GM12801 (cell line): ENCODE results near the gene SGF29.

Source experiments
- TF ChIP-seq, protein P1 (sequence below): IDR thresholded peaks from one replicate; pipeline ENCODE4 v1.5.1; 2011; ENCODE audit warnings: control low read depth; ENCODE audit not compliant: insufficient read length; ENCODE audit errors: extremely low read depth

SGF29 gene

GRCh38 chr16:28589069-28589468 lies 35.3 kb downstream of the SGF29 start:
- TF ChIP-seq, protein P1, sequence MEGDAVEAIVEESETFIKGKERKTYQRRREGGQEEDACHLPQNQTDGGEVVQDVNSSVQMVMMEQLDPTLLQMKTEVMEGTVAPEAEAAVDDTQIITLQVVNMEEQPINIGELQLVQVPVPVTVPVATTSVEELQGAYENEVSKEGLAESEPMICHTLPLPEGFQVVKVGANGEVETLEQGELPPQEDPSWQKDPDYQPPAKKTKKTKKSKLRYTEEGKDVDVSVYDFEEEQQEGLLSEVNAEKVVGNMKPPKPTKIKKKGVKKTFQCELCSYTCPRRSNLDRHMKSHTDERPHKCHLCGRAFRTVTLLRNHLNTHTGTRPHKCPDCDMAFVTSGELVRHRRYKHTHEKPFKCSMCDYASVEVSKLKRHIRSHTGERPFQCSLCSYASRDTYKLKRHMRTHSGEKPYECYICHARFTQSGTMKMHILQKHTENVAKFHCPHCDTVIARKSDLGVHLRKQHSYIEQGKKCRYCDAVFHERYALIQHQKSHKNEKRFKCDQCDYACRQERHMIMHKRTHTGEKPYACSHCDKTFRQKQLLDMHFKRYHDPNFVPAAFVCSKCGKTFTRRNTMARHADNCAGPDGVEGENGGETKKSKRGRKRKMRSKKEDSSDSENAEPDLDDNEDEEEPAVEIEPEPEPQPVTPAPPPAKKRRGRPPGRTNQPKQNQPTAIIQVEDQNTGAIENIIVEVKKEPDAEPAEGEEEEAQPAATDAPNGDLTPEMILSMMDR = no peak

DNA sequence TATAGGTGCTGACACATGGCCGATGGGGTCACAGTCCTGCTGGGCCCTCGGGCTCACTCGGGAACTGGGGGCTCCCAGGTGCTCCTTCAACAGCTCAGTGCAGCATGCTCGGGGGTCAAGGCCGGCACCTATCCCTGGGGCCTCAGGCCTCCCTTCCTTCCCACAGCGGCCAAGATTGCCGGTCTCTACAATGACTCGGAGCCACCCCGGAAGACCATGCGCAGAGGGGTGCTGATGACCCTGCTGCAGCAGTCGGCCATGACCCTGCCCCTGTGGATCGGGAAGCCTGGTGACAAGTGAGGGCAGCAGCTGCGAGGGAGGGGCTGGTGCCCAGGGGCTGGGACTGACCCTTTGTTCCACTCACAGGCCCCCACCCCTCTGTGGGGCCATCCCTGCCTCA lies 36.2 kb downstream of the SGF29 start:
- TF ChIP-seq, protein P1 = no peak

GRCh38 chr16:28590384-28591340 lies 36.9 kb downstream of the SGF29 start:
- TF ChIP-seq, protein P1 = no peak

DNA sequence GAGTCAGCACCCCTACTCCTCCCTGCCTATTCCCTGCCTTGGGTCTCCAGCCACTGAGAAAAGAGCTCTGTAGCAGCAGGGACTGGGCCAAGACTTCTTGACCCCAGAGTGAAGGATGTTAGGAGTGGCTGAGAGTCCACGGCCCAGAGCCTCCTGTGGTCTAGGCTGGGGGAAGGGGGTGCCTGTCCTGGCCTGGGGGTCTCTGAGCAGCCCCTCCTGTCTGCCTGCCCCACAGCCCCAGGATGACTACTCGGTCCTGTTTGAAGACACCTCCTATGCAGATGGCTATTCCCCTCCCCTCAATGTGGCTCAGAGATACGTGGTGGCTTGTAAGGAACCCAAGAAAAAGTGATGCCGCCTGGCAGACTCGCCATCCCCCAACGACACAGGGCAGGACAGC lies 37.6 kb downstream of the SGF29 start:
- TF ChIP-seq, protein P1 = no peak

- TF ChIP-seq, protein P1 = no peak
These were observed 38.8 kb downstream of the SGF29 start for GRCh38 chr16:28592511-28592910.

DNA sequence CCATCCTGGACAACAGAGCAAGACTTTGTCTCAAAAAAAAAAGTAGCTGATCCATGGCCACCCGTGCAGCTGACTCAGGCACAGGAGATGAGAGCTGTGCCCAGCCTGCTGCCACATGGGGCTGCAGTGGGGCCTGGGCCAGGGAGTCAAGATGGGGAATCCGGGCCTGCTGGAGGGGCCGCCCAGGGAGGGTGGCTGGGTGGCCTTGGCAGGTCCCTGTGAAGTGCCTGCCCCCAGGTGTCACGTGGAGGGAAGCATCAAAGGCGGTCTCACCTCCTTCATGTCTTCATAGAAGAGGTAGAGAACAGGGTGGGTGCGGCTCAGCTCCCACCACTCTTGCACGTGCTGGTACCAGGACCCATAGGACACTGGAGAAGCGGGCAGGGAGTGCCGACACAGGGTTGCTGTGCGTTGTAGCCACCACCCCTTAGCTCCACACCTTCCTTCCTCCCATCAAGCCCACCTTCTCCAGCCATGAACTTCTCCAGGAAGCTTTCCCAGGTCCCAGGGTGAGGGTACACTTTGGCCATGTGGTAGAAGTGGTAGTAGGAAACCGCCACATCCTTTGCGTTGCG lies 39.3 kb downstream of the SGF29 start:
- TF ChIP-seq, protein P1 = no peak

- TF ChIP-seq, protein P1 = no peak
These were observed 42.5 kb downstream of the SGF29 start for GRCh38 chr16:28596115-28596630.
